Measurements from ENCODE around the gene CCR7. TPM values are rescaled to one million over a fixed set of nuclear protein-coding genes. Genes with fewer than 3 reads are reported as not detected.

Gene CCR7
- total and polyA plus RNA-seq, 2 donors, result 0.39 to 0.58 TPM

GRCh38 chr17:40524243-40524965 is 40.9 kb downstream of the CCR7 start:
- no peaks in the 10 kb centered on the region for H3K4me1 ChIP-seq (ENCODE audit: insufficient read depth)
- WGBS, result 53% methylated on average over 3 of the region's 3 CpGs
- H3K4me3 ChIP-seq (ENCODE audit: low read depth, low read length), result no peak overlapping the region
- no peaks in the 10 kb centered on the region for H3K36me3 ChIP-seq (ENCODE audit: insufficient read depth)
- no peak overlapping the region for H3K27ac ChIP-seq (ENCODE audit: low read depth)
- DNase-seq (ENCODE audit: extremely low spot score), result no peak

GRCh38 chr17:40522961-40523310 is 42.3 kb downstream of the CCR7 start:
- 95% methylated on average over 5 of the region's 5 CpGs for WGBS
- Histone ChIP-seq H3K4me1 (ENCODE audit: insufficient read depth) (no peaks in the 10 kb centered on the region), H3K27ac (ENCODE audit: low read depth) (no peak overlapping the region), H3K36me3 (ENCODE audit: insufficient read depth) (no peaks in the 10 kb centered on the region), H3K4me3 (ENCODE audit: low read depth, low read length) (no peak overlapping the region)
- no peak for DNase-seq (ENCODE audit: extremely low spot score)

- H3K4me1 ChIP-seq (ENCODE audit: insufficient read depth), result no peaks in the 10 kb centered on the region
- WGBS, result 76% methylated on average over 7 of the region's 7 CpGs
- no peak overlapping the region for H3K4me3 ChIP-seq (ENCODE audit: low read depth, low read length)
- no peak for DNase-seq (ENCODE audit: extremely low spot score)
- H3K27ac ChIP-seq (ENCODE audit: low read depth), result peak overlapping the region; percentile 27
- no peaks in the 10 kb centered on the region for H3K36me3 ChIP-seq (ENCODE audit: insufficient read depth)
These were observed 42.9 kb downstream of the CCR7 start for GRCh38 chr17:40522250-40522960.

GRCh38 chr17:40520991-40521453 is 44.2 kb downstream of the CCR7 start:
- 94% methylated on average over 14 of the region's 14 CpGs for WGBS
- Histone ChIP-seq H3K4me1 (ENCODE audit: insufficient read depth) (no peaks in the 10 kb centered on the region), H3K27ac (ENCODE audit: low read depth) (no peak overlapping the region)

GRCh38 chr17:40519089-40519775 is 46.0 kb downstream of the CCR7 start:
- WGBS, result 89% methylated on average over 5 of the region's 5 CpGs
- Histone ChIP-seq H3K36me3 (ENCODE audit: insufficient read depth) (no peaks in the 10 kb centered on the region), H3K4me3 (ENCODE audit: low read depth, low read length) (no peak overlapping the region), H3K4me1 (ENCODE audit: insufficient read depth) (no peaks in the 10 kb centered on the region), H3K27ac (ENCODE audit: low read depth) (no peak overlapping the region)
- no peak for DNase-seq (ENCODE audit: extremely low spot score)

More at GRCh38 chr17:40520991-40521453, 44.2 kb downstream of the CCR7 start:
- Histone ChIP-seq H3K36me3 (ENCODE audit: insufficient read depth) (no peaks in the 10 kb centered on the region), H3K4me3 (ENCODE audit: low read depth, low read length) (no peak overlapping the region)
- no peak for DNase-seq (ENCODE audit: extremely low spot score)

GRCh38 chr17:40518401-40519088 is 46.7 kb downstream of the CCR7 start:
- Histone ChIP-seq H3K4me3 (ENCODE audit: low read depth, low read length) (no peak overlapping the region), H3K36me3 (ENCODE audit: insufficient read depth) (no peaks in the 10 kb centered on the region), H3K27ac (ENCODE audit: low read depth) (no peak overlapping the region), H3K4me1 (ENCODE audit: insufficient read depth) (no peaks in the 10 kb centered on the region)
- WGBS, result 83% methylated on average over 5 of the region's 5 CpGs
- no peak for DNase-seq (ENCODE audit: extremely low spot score)

GRCh38 chr17:40517981-40518380 is 47.3 kb downstream of the CCR7 start:
- H3K4me3 ChIP-seq (ENCODE audit: low read depth, low read length), result no peak overlapping the region
- no peaks in the 10 kb centered on the region for H3K4me1 ChIP-seq (ENCODE audit: insufficient read depth)
- DNase-seq (ENCODE audit: extremely low spot score), result no peak
- no peak overlapping the region for H3K27ac ChIP-seq (ENCODE audit: low read depth)
- H3K36me3 ChIP-seq (ENCODE audit: insufficient read depth), result no peaks in the 10 kb centered on the region
- WGBS, result 90% methylated on average over 4 of the region's 4 CpGs

- Histone ChIP-seq H3K4me3 (ENCODE audit: low read depth, low read length) (no peak overlapping the region), H3K27ac (ENCODE audit: low read depth) (no peak overlapping the region), H3K36me3 (ENCODE audit: insufficient read depth) (no peaks in the 10 kb centered on the region), H3K4me1 (ENCODE audit: insufficient read depth) (no peaks in the 10 kb centered on the region)
- WGBS, result 87% methylated on average over 2 of the region's 2 CpGs
- DNase-seq (ENCODE audit: extremely low spot score), result no peak
These were observed 48.0 kb downstream of the CCR7 start for GRCh38 chr17:40517286-40517662.

- Histone ChIP-seq H3K36me3 (ENCODE audit: insufficient read depth) (no peaks in the 10 kb centered on the region), H3K4me3 (ENCODE audit: low read depth, low read length) (no peak overlapping the region), H3K27ac (ENCODE audit: low read depth) (no peak overlapping the region), H3K4me1 (ENCODE audit: insufficient read depth) (no peaks in the 10 kb centered on the region)
- no peak for DNase-seq (ENCODE audit: extremely low spot score)
- 53% methylated on average over 3 of the region's 3 CpGs for WGBS
These were observed 48.5 kb downstream of the CCR7 start for GRCh38 chr17:40516581-40517285.

- no peaks in the 10 kb centered on the region for H3K4me1 ChIP-seq (ENCODE audit: insufficient read depth)
- no peak overlapping the region for H3K27ac ChIP-seq (ENCODE audit: low read depth)
- no peaks in the 10 kb centered on the region for H3K36me3 ChIP-seq (ENCODE audit: insufficient read depth)
- WGBS, result 72% methylated on average over 11 of the region's 11 CpGs
- no peak overlapping the region for H3K4me3 ChIP-seq (ENCODE audit: low read depth, low read length)
- no peak for DNase-seq (ENCODE audit: extremely low spot score)
These were observed 49.7 kb downstream of the CCR7 start for GRCh38 chr17:40515491-40516041.

GRCh38 chr17:40515011-40515410 is 50.3 kb downstream of the CCR7 start:
- Histone ChIP-seq H3K4me1 (ENCODE audit: insufficient read depth) (no peaks in the 10 kb centered on the region), H3K36me3 (ENCODE audit: insufficient read depth) (no peaks in the 10 kb centered on the region), H3K4me3 (ENCODE audit: low read depth, low read length) (no peak overlapping the region), H3K27ac (ENCODE audit: low read depth) (no peak overlapping the region)
- DNase-seq (ENCODE audit: extremely low spot score), result no peak
- WGBS, result 88% methylated on average over 4 of the region's 4 CpGs

- WGBS, result 90% methylated on average over 7 of the region's 7 CpGs
- H3K4me1 ChIP-seq (ENCODE audit: insufficient read depth), result no peaks in the 10 kb centered on the region
- H3K4me3 ChIP-seq (ENCODE audit: low read depth, low read length), result no peak overlapping the region
- no peaks in the 10 kb centered on the region for H3K36me3 ChIP-seq (ENCODE audit: insufficient read depth)
- DNase-seq (ENCODE audit: extremely low spot score), result no peak
- no peak overlapping the region for H3K27ac ChIP-seq (ENCODE audit: low read depth)
These were observed 51.0 kb downstream of the CCR7 start for GRCh38 chr17:40514013-40514875.

All from urinary bladder (tissue), 4 donors.